ENCODE results near the gene IL24.

IL24 gene

DNA sequence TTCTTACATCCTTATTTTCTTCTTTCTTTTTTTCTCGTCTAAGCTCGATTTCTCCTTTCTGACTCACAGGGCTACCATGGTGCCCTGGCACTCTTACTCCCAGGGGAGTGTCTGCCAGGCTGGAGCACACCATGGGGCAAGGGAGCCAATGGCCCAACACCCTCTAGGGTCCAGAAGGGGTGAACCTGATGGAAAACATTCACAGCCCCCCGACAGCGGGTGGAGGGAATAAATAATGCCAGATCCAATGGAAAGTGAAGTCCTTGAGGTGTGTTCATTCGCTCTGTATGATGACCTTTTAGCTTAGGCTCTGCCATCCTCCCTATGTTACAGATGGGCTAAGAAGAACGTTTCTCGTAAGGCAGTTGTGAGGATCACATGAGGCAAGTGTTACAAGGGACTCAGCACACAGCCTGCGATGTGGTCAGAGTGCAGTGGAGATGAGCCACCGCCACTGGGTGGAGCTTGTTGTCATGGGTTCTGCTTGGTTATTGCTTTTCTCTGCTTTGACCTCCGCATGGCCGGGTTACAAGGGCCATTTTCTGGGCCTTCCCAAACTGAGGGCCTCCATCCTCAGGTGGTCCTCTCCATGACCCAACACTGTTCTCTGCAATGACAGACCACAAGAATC, 28.0 kb downstream of the IL24 start:
- no peak for DNase-seq (ENCODE audit: low read depth)

DNA sequence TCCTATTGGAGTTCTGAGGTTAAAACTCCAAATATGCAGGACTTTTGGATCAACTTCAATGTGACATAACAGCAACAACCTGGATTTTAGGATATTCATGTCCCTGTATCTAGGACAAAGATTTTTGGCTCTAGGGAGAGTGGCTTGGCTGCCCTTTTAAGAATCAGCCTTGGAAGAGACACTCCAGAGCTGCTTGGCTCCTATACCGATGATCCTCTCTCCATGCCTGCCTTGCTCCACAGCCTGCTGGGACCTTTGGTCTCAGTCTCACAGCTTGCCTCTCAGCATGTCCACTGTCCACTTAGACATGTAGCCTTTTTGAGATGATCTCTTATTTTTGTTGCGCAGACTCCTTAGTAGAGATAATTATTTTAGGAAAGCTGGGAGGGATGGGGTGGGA, 29.0 kb downstream of the IL24 start:
- no peak for DNase-seq (ENCODE audit: low read depth)

DNA sequence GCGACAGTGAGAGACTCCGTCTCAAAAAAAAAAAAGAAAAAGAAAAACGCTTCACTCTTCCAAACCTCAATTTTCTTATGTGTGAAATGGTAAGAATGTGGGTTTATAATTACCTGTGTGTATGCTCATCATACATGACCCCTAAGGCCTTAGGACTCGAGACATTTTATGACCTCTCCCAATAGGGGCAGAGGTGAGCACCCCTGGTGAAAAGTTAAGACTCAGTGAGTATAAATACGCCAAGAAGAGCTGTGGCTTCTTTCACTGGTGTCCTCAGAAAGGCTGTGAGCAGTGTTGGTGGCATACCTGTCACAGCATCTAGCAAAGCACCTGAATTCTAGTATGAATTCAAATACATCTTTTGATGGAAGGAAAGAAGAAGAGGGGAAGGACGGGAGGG, 32.3 kb downstream of the IL24 start:
- no peak for DNase-seq (ENCODE audit: low read depth)

DNA sequence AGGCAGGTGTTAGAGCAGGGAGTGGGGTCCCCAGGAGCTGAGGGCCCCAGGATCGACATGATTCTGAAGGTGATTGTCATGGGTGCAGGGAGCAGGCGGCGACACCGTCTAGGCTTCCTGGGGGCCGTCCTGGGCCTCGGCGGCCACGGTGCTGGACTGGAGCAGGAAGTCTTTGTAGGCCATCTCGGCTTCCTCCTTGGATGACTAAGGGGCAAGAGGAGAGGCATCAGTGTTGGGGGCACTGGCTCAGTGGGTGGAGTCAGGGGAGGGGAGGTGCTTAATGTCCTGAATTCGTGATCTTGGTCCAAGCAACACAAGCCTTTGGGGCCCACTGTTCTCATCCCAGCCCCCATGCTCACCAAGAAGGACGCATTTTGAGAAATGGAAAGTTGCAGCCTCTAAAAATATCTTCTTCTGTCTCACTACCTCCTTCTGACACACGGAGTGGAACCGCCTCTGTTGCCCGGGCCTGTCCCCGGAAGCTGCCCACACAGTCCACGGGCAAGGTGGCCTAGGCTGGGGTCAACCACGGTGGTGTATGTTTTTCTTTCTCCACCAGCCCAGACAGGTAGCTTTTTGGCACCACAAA, 33.1 kb downstream of the IL24 start:
- no peak for DNase-seq (ENCODE audit: low read depth)

DNA sequence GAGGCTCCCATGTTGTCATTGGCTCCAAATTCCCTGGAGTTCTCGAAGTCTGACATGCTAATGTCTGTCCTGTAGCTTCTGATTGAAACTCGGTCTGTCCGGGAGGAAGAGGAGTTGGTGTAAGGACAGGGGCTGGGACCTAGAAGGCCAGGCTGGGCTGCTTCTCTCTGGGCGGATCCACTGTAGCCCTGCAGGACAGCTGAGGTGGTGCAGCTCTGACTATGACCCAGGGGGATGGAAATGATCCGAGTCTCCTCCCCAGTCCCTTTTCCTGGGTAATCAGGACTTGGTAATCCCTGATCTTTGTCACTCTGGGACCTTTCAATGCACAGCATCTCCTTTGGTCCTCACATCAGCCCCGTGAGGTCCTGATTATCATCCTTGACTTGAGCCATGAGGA, 34.5 kb downstream of the IL24 start:
- DNase-seq (ENCODE audit: low read depth) = no peak

DNA sequence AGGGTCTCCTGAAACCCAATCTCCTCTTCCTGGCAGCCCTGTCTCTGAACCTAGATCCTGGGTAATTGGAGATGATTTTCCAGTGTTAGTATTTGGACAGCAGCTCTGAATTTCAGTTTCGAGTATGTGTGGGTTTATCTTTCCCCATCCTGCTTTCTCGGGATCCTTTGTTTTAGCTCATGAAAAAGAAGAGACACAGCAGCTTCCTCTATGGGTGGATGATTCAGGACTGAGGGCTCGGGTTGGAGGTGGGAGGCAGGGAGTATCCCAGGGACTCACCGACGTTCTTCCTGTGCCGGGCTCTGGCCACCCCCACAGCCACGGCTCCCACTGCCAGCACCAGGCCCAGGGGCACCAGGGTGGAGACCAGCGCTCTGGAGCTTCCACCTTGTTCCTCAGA, 34.9 kb downstream of the IL24 start:
- DNase-seq (ENCODE audit: low read depth) = no peak

DNA sequence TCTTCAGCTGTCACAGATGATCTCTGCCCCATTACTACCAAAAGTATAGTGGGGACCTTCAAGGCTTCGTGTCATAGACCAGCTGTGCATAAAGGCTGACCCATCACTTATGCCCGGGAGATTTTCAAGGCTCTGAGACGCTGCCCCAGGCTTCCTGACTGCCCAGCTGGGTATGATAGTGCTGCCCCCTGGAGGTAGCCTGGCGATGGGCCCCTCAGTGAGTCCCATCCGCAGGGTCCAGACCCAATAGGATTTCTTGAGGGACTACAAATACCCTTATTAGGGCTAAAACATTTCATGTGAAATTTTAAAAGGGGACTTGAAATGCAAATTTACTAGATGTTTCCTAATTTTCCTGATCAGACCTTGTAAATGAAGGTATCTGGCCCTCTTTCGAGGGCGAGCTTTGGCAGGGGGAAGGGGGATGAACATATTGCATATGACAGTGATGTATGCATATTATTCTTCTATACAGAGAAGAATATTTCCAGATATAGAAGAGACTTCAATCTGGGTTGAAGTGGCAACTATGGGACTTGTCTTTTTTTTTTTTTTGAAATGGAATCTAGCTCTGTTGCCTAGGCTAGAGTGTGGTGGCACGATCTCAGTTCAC, 36.2 kb downstream of the IL24 start:
- DNase-seq (ENCODE audit: low read depth) = no peak

DNA sequence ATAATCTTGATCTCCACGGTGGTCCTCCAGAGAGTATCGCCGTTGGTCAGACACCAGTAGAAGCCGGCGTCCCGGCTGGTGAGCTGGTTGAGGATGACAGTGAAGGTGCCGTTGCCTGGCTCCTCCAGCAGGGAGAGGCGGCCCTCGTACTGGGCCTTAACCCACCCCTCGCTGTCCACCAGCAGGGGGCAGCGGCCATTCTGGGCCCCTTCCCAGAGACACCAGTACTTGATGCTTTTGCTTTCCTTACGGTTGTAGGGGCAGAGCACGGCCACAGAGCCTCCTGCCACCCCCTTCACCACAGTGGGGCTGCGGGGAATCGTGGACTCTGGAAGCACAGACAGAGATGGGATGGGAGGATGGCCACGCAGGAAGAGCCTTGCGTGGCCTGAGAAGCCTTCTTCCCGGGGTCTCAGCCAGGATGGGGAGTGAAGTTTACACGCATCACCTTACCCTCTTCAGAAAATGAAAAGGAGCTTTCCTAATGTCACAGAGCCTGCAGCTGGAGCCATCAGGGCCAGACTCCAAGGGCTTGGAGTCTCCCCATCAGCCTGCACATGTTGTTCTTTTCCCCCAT, 38.3 kb downstream of the IL24 start:
- no peak for DNase-seq (ENCODE audit: low read depth)

DNA sequence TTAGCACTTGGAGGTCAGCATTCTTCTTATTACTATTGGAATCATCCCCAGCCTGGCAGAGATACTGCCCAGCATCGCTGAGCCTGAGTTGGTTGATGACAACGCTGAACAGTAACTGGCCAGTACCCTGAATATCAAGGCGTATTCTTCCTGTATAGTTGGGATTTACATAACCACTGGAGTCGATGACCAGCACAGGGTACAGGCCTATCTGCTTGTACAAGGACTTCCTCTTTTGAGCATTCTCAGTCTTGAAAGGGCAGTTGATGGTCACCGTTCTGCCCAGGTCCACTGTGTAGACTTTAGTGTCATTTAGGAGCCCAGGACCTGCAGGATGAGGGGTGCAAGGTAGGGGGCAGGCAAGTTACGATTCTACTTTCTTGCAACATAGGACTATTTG, 40.2 kb downstream of the IL24 start:
- no peak for DNase-seq (ENCODE audit: low read depth)

DNA sequence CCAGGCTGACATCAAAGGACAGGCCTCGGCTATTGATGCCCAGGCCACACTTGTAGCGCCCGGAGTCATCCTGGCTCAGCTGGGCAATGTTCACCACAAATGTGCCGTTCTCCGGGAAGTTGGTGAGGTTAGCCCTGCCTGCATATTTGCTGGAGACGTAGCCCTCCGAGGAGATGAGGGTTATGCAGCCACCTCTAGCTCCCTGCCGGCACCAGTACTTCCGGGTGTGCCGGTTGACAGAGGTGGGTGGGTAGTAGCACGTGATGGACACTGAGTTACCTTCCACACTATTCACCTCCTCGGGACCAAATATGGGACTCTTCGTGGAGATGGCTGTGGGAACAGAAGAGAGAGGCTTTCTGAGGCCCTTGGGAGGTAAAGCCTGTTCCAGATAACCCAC, 41.9 kb downstream of the IL24 start:
- no peak for DNase-seq (ENCODE audit: low read depth)

DNA sequence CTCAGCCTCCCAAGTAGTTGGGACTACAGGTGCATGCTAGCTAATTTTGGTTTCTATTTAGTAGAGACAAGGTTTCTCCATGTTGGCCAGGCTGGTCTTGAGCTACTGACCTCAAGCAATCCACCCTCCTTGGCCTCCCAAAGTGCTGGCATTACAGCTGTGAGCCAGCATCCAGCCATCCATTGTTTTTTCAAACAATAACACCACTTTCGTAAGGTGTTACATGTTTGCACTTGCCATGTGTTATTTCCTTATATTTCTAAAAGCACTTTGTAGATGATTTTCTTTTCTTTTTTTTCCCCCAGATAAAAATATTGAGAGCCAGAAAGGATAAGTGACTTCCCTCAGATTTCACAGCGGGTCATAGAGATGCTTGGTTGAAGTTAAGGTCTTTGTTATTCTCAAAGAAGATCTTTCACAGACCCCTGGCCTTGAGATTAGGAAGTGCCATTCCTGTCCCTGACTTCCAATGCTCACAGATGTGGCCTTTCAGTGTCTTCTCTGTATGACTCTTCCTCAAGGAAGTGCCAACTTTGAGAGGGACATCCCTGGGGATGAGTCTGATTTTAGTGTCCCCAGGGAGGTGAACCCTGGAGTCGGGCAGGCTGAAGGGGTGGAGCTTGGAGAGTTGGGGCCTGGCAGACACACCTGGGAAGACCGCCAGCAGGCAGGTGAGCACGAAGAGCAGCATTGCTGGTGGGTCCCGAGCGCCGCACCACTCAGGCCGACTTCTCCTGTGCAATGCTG, 42.8 kb downstream of the IL24 start:
- DNase-seq (ENCODE audit: low read depth) = no peak

DNA sequence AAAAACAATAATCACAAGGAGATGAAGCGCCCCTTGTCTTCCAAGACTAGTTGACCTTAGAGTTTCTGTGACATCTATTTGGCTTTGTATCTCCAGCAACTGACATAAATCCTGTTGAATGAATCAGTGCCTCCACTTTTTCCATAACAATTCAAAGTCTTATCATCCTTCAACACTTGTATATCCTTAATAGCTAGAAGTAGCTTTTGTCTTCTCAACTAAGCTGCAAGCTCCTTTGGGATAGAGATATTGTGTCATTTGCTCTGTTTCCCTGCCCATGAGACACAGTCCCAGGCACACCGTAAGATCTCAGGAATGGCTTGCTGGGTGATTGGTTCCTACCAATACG, 43.3 kb downstream of the IL24 start:
- no peak for DNase-seq (ENCODE audit: low read depth)

DNA sequence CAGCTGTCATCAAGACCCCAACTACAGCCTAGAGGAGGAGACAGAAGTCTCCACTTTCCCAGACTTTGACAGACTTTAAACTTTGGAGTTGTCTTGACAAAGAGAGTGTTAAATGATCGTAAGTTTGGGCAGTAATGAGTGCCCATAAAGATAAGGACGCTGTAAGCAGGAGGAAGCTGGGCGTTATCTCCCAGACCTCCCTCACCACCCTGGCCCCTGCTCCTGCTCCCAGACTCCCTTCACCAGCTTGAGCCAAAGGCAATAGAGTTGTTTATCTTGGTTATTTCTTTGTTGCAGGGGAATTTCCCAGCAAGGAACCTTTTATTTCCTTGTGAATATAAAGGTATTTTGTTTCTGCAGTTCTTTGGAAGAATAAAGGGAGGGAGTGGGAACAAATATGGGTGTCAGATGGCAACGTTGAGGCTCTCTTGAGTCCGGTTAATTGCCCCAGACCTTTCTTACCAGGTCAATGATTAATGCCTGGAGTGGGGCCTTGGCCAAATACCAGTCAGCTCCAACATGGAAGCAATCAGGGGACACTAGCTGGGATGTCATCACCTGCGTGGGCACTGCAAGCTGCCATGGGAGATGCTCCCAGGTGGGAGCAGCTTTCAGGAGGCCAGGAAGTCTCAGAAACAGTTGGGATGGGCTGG, 44.6 kb downstream of the IL24 start:
- no peak for DNase-seq (ENCODE audit: low read depth)

DNA sequence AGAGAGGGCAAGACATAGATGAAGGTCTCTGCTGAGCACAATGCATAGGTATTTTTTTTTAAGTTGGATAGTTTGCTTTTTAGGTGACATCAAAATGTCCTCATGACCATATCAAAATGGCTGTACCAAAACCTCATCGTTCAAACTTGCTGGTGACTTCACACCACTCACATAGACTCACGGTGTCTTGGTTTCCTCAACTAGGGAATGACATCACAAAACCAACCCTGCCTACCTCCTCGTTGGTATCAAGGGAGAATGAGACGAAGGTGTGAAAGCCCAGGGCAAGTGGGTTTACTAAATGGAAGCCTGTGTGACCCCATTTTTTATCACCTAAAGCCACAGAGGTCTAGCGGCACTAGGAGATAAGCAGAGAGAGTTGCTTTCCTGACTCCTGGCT, 47.5 kb downstream of the IL24 start:
- no peak for DNase-seq (ENCODE audit: low read depth)

DNA sequence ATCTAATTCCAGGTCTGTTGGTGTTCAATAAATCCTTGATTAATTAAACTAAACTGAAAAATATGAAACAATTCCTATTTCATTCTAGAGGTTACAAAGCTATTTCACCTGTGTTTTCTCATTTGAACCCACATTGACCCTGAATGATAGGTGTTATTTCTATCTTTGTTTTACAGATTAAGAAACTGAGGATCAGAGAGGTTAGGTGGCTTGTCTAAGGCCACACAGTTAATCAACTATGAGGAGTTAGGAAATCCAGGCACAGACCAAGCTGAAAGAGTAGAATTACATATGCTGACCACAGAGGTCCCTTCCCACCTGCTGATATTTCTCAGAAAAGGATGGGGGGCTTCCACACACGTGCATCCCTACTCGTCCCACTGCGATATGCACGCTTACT, 48.5 kb downstream of the IL24 start:
- DNase-seq (ENCODE audit: low read depth) = no peak

DNA sequence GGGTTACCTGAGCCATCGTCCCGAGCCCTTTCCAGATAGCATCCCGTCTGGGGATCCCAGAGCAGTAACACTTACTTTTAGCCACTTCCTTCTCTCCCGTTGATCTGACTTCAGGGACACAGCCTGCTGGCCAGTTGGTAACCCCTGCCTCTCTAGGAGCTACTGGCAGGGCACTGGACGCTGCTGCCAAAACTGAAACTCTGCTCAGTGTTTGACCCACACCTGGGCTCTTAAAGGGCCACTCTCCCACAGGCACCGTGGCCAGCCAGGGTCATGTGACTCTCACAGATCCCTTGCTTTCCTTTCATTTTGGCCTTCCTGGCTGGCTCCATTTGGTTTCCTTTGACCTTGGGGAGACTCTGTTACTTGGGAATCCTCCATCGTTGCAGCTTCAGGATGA, 49.0 kb downstream of the IL24 start, which contains the start of gene PIGR:
TSS of gene PIGR (minus strand) at position 206 of the 400 bp plus-strand sequence. CDS start 5,935 bp downstream, outside the sequence.
- no peak for DNase-seq (ENCODE audit: low read depth)

DNA sequence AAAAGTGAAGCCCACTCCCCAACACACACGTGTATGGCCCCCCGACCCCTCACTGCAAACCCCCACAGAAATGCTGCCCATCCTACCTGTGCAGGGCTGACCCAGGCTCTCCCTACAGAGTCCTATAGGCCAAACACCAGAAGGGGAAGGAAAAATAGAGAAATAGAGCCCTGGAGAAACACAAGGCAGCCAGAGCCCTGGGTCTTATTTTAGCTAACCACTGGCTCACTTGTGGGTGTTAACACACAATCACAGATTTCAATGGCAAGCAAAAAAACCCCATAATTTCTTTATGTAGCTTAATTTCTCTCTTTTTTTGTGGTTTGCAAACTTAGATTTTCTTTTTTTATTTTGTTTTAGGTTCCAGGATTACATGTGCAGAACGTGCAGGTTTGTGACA, 50.0 kb downstream of the IL24 start:
- no peak for DNase-seq (ENCODE audit: low read depth)

DNA sequence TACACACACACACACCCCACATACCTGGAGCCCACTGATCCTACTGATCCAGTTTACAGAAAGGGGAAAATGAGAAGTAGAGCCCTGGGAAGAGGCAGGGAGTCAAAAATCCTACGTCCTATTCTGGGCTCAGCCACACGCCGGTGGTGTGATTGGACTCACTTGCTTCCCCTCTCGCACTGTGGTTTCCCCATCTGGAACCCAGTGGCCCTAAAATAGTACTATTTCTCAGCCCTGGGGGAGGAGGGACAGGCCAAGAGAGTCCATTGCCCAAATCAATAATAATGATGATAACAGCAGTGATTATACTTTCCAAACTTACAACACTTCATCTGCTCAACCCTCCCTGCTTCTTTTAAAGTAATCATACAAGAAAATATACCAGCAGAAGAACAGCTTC, 52.0 kb downstream of the IL24 start:
- no peak for DNase-seq (ENCODE audit: low read depth)

DNA sequence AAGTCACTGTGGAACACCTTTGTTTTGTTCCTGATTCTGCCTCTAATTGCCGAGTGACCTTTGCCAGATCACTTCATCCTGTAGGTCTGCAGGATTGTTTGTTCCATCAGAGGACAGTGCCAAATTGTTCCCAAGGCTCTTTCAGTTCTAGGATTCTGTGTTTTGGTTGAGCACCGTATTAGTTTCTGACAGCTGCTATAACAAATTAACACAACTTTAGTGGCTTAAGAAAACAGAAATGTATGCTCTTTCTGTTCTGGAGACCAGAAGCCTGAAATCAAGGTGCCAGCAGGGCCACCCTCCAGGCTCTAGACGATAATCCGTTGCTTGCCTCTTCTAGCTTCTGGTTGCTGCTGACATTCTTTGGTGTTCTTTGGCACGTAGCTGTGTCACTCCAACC, 52.4 kb downstream of the IL24 start:
- DNase-seq (ENCODE audit: low read depth) = no peak

DNA sequence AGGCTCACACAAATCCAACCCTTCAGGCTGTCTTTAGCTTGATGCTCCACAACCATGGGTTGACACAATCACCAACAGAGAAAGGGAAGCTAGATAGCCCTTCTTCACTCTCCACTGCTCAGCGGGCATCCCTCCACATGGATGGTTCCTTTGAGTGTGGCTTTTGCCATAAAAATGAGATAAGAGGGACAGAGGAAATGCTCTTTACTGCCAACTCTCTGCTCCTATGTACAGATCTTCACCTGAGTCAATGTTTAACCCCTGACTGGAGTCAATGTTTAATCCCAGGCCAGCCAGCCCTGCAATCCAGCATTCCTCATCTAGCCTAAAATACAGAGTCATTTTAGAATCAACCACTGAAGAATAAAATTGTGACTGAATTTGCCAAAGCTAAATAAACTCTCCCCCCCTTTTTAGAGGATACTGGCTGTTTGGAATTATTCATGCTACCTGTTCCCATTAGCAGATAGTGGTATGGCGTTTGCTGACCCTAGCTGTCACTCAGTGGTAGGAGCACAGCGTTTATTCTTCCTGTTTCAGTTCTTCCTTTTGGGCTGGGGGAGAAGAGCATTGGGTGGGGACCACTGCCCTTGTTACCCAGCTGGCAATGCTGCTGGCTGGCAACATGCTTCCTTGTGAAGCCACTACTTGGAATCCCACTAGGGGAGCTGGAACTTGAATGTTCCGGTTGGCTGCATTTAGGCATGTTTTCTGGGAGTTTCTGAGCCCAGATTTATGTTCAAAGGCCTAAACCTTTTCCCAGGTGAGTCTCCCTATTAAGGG, 54.3 kb downstream of the IL24 start:
- no peak for DNase-seq (ENCODE audit: low read depth)

DNA sequence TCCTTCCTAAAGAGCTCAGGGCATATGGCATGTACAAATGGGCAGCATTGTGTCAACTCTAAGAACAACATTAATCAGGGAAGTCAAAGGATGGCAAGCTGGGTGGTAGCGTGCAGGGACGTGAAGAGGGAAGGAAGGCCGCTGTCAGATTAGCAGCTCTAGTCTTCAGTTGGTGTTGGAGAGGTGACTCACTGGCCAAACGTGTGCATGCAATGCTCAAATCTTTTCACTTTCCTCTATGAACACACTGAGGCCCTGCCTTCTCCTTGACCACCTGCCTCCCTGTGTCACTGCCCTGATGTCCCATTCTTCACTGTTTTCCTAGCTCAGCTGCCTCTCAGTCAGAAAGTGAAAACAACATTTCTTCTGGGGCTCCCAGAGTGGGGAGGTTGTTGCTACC, 54.9 kb downstream of the IL24 start:
- DNase-seq (ENCODE audit: low read depth) = no peak

DNA sequence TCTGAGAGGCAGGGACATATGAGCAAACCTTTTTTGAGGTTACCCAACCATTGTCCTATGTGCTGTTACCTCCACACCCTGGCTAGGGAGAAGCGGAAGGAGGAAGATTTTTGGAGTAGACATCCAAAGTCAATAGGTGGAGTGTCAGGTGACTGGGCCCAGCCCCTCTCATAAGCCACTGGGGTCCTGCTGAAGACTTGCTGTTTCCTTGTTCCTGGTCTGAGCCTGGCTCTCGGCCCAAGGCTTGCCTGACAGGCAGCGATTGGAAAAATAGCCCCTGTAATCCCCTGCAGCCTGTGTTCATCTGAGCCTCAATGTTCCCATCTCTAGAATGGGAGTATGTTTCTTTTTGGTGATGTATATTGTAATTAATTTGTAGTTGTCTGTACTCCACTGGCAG, 55.9 kb downstream of the IL24 start:
- no peak for DNase-seq (ENCODE audit: low read depth)
